Measurements from ENCODE around the gene GNA14. TPM values are rescaled to one million over a fixed set of nuclear protein-coding genes. Genes with fewer than 3 reads are reported as not detected.

GNA14 gene
- total RNA-seq, 1 experiment from 2014 or later = 1.2 TPM

- DNase-seq (no peak), ATAC-seq (peak; percentile 58)
- H3K4me2 ChIP-seq (ENCODE audit: low read length) = no peak overlapping the region
- CTCF ChIA-PET = no interaction called here
- no TSS peak for BruUV-seq (replicated peaks)
- H3K79me2 ChIP-seq (ENCODE audit: low read length) = no peaks in the 10 kb centered on the region
- H3K4me1 ChIP-seq (ENCODE audit: insufficient read depth, low read length) = no peaks in the 10 kb centered on the region
- H4K20me1 ChIP-seq (ENCODE audit: low read length) = no peaks in the 10 kb centered on the region
- no peak overlapping the region for H2AFZ ChIP-seq (ENCODE audit: low read length)
- H3F3A ChIP-seq (ENCODE audit: low read length, unreplicated experiment) = no peaks in the 10 kb centered on the region
- POLR2A ChIA-PET (ENCODE audit: unreplicated experiment) = no interaction called here
- no peaks in the 10 kb centered on the region for H3K9me3 ChIP-seq (ENCODE audit: low read length)
- no peak overlapping the region for H3K27ac ChIP-seq (ENCODE audit: low read length)
- intact Hi-C loops (cut with micrococcal nuclease) = no loop called here
- no peak for TF ChIP-seq CTCF (conservative IDR thresholded peaks at IDR 0.05; ENCODE audit: low read depth, low read length)
- H3K9me2 ChIP-seq (replicated peaks; ENCODE audit: low read length) = no peaks in the 10 kb centered on the region
- no peak overlapping the region for H3K4me3 ChIP-seq (ENCODE audit: low read length)
- H3K27me3 ChIP-seq (ENCODE audit: low read length) = no peaks in the 10 kb centered on the region
- no peaks in the 10 kb centered on the region for H3K36me3 ChIP-seq (ENCODE audit: low read depth, low read length)
- H3K9ac ChIP-seq (ENCODE audit: low read length) = no peak overlapping the region
Measured at GRCh38 chr9:77475641-77476473, 172.3 kb downstream of the GNA14 start.

- Histone ChIP-seq H4K20me1 (ENCODE audit: low read length) (no peaks in the 10 kb centered on the region), H3K4me3 (ENCODE audit: low read length) (no peak overlapping the region), H3K36me3 (ENCODE audit: low read depth, low read length) (no peaks in the 10 kb centered on the region), H3K4me1 (ENCODE audit: insufficient read depth, low read length) (no peaks in the 10 kb centered on the region), H3K27ac (ENCODE audit: low read length) (no peak overlapping the region), H3K9me2 (replicated peaks; ENCODE audit: low read length) (no peaks in the 10 kb centered on the region), H3K27me3 (ENCODE audit: low read length) (no peaks in the 10 kb centered on the region), H3K4me2 (ENCODE audit: low read length) (no peak overlapping the region), H3K9me3 (ENCODE audit: low read length) (no peaks in the 10 kb centered on the region), H3F3A (ENCODE audit: low read length, unreplicated experiment) (no peaks in the 10 kb centered on the region), H2AFZ (ENCODE audit: low read length) (no peak overlapping the region), H3K9ac (ENCODE audit: low read length) (no peak overlapping the region), H3K79me2 (ENCODE audit: low read length) (no peaks in the 10 kb centered on the region)
- ChIA-PET POLR2A (ENCODE audit: unreplicated experiment) (no interaction called here), CTCF (no interaction called here)
- BruUV-seq (replicated peaks) = no TSS peak
- ATAC-seq (no peak), DNase-seq (no peak)
- intact Hi-C loops (cut with micrococcal nuclease) = no loop called here
- TF ChIP-seq EZH2phosphoT487 (IDR thresholded peaks at IDR 0.05; ENCODE audit: borderline replicate concordance, low read length) (no peak), EZH2 (IDR thresholded peaks at IDR 0.05; ENCODE audit: low read length, unreplicated experiment) (no peak), CTCF (conservative IDR thresholded peaks at IDR 0.05; ENCODE audit: low read depth, low read length) (no peak)
Measured at GRCh38 chr9:77474936-77475335, 173.2 kb downstream of the GNA14 start.

- intact Hi-C loops (cut with micrococcal nuclease) = no loop called here
- BruUV-seq (replicated peaks) = no TSS peak
- CTCF ChIA-PET = no interaction called here
Measured at GRCh38 chr9:77472646-77473045, 175.5 kb downstream of the GNA14 start.

More at GRCh38 chr9:77472646-77473045, 175.5 kb downstream of the GNA14 start:
- Histone ChIP-seq H3K9ac (ENCODE audit: low read length) (no peak overlapping the region), H2AFZ (ENCODE audit: low read length) (no peak overlapping the region), H3K4me3 (ENCODE audit: low read length) (no peak overlapping the region), H3K79me2 (ENCODE audit: low read length) (no peaks in the 10 kb centered on the region), H4K20me1 (ENCODE audit: low read length) (no peaks in the 10 kb centered on the region), H3K9me3 (ENCODE audit: low read length) (no peaks in the 10 kb centered on the region), H3K4me1 (ENCODE audit: insufficient read depth, low read length) (no peaks in the 10 kb centered on the region), H3K36me3 (ENCODE audit: low read depth, low read length) (no peaks in the 10 kb centered on the region), H3K27ac (ENCODE audit: low read length) (no peak overlapping the region), H3K27me3 (ENCODE audit: low read length) (no peaks in the 10 kb centered on the region), H3F3A (ENCODE audit: low read length, unreplicated experiment) (no peaks in the 10 kb centered on the region), H3K4me2 (ENCODE audit: low read length) (no peak overlapping the region), H3K9me2 (replicated peaks; ENCODE audit: low read length) (no peaks in the 10 kb centered on the region)
- TF ChIP-seq EZH2 (IDR thresholded peaks at IDR 0.05; ENCODE audit: low read length, unreplicated experiment) (no peak), CTCF (conservative IDR thresholded peaks at IDR 0.05; ENCODE audit: low read depth, low read length) (no peak)
- ATAC-seq = no peak
- POLR2A ChIA-PET (ENCODE audit: unreplicated experiment) = no interaction called here
- no peak for DNase-seq

Measured in PC-3 (cell line).